GM12878 (cell line): Measurements from ENCODE around the gene FAM13C. TPM values are rescaled to one million over a fixed set of nuclear protein-coding genes. Genes with fewer than 3 reads are reported as not detected.

Experiments used
- ATAC-seq: fragments of 200-7000 bp; cut with Tn5 transposase; 3 replicates; pipeline ENCODE4 v1.9.1; 2020; ENCODE audit warnings: mild to moderate bottlenecking, moderate library complexity
- BruUV-seq: library from RNA; stranded (reverse); fragments of 400-500 nt; replicated peaks from 2 replicates; lab custom pipeline; 2021; lab: Mats Ljungman, UMichigan
- CTCF ChIA-PET: fragments of 300-600 bp; sonication (Branson Sonifier 250); formaldehyde crosslinking; extraction: SDS; loops from one replicate; lab custom pipeline; 2021; ENCODE audit warnings: inconsistent platforms; lab: Yijun Ruan, JAX
- POLR2A ChIA-PET: fragments of 350-600 bp; formaldehyde crosslinking; extraction: SDS; loops from one replicate; lab custom pipeline; 2021; ENCODE audit warnings: inconsistent platforms; lab: Charles Lee
- RAD21 ChIA-PET: fragments of 300-600 bp; sonication (Branson Sonifier 250); formaldehyde crosslinking; loops from one replicate; lab custom pipeline; 2023; ENCODE audit warnings: antibody characterized with exemption; ENCODE audit not compliant: unreplicated experiment; lab: Charles Lee
- SMC1A ChIA-PET: fragments of 300-600 bp; sonication (Branson Sonifier 250); formaldehyde crosslinking; loops from one replicate; lab custom pipeline; 2023; ENCODE audit not compliant: unreplicated experiment, uncharacterized antibody; lab: Charles Lee
- DNase-seq: peaks from one replicate; pipeline ENCODE4 v3.0.0-alpha.2; 2011; ENCODE audit warnings: low read depth, low spot score
- FAIRE-seq: peaks from 3 replicates; lab custom pipeline; 2011; peaks lifted over from hg19 to GRCh38; lab: Jason Lieb, UNC
- H2AFZ ChIP-seq: 2 replicates; pipeline ENCODE4 v1.6.0; 2011; ENCODE audit warnings: low read depth, low read length, control low read depth; ENCODE audit not compliant: control insufficient read depth
- H3K27ac ChIP-seq: 2 replicates; pipeline ENCODE4 v1.5.1; 2011; ENCODE audit warnings: control low read depth; ENCODE audit not compliant: control insufficient read depth, insufficient read depth
- H3K27me3 ChIP-seq, 2 experiments: replicated peaks in 1 of 2; 2 replicates each; pipeline versions ENCODE4 v1.6.0 to v1.6.1; 2011; ENCODE audit warnings: low read length in 1 of 2; ENCODE audit not compliant: control insufficient read depth in 2 of 2, insufficient read depth in 2 of 2
- H3K36me3 ChIP-seq, 2 experiments: 2 replicates each; pipeline ENCODE4 v1.5.1; 2011; ENCODE audit warnings: low read length in 1 of 2; ENCODE audit not compliant: control insufficient read depth in 2 of 2, insufficient read depth in 2 of 2
- H3K4me1 ChIP-seq: 2 replicates; pipeline ENCODE4 v1.6.1; 2011; ENCODE audit warnings: mild to moderate bottlenecking, low read length, moderate library complexity, mixed read lengths; ENCODE audit not compliant: control insufficient read depth, insufficient read depth
- H3K4me2 ChIP-seq: 2 replicates; pipeline ENCODE4 v1.6.0; 2011; ENCODE audit warnings: control low read depth; ENCODE audit not compliant: control insufficient read depth, insufficient read depth
- H3K4me3 ChIP-seq: fragments of 200-600 bp; sonication (generic); 2 replicates; pipeline ENCODE4 v1.5.1; 2016
- H3K79me2 ChIP-seq: 2 replicates; pipeline ENCODE4 v1.6.0; 2011; ENCODE audit warnings: low read length; ENCODE audit not compliant: control insufficient read depth, insufficient read depth
- H3K9ac ChIP-seq: 2 replicates; pipeline ENCODE4 v1.8.0; 2011; ENCODE audit warnings: low read length, control low read depth, mixed read lengths; ENCODE audit not compliant: control insufficient read depth, insufficient read depth
- H3K9me3 ChIP-seq: replicated peaks from 3 replicates; pipeline ENCODE4 v1.5.1; 2011; ENCODE audit warnings: mild to moderate bottlenecking, low read length; ENCODE audit not compliant: control insufficient read depth, insufficient read depth
- H4K20me1 ChIP-seq: 2 replicates; pipeline ENCODE4 v1.6.0; 2011; ENCODE audit not compliant: control insufficient read depth, insufficient read depth
- ATF7 ChIP-seq: fragments of 450-650 bp; IDR thresholded peaks from 2 replicates; pipeline ENCODE4 v1.6.1; 2016; ENCODE audit warnings: low read depth, mild to moderate bottlenecking
- PAX5 ChIP-seq: IDR thresholded peaks from 2 replicates; pipeline ENCODE4 v1.6.1; 2011; ENCODE audit warnings: low read depth, low read length, borderline replicate concordance
- WGBS: methylation state at CpG from one replicate; pipeline ENCODE4 v1.1.6; 2016; ENCODE audit warnings: low lambda C conversion rate; ENCODE audit not compliant: insufficient replicate concordance, insufficient coverage; ENCODE audit errors: missing lambda C conversion rate; 5-methylcytosine and 5-hydroxymethylcytosine counted together
- in situ Hi-C: fragments of 300-500 bp; cut with MboI; formaldehyde crosslinking; loops from 9 replicates; pipeline ENCODE4 v1.14.3; 2018; ENCODE audit warnings: mixed read lengths
- intact Hi-C: fragments of 100-400 bp; cut with micrococcal nuclease; formaldehyde crosslinking; loops from one replicate; pipeline ENCODE4 v1.14.2; 2022; ENCODE audit not compliant: unreplicated experiment
- polyA plus RNA-seq, 11 experiments: library from polyadenylated mRNA; depleted of rRNA in 4 of 11; unstranded in 6 of 11; stranded (reverse) in 5 of 11; fragments of >200 nt; fragmentation: Nextera tagmentation in 4 of 11; fragmentation: Illumina TruSeq in 1 of 11; extraction: Ambion mirVana in 4 of 11; extraction: Trizol in 1 of 11; gene quantifications; 1 replicate in 1 of 11; 2 replicates in 10 of 11; pipeline versions ENCODE4 v1.2.1 to v1.2.3, GENCODE V29; 2011 to 2016; ENCODE audit warnings: inconsistent platforms in 2 of 11, missing spikeins in 2 of 11, low read depth in 1 of 11
- total RNA-seq, 4 experiments: library from RNA; depleted of rRNA in 3 of 4; stranded (reverse); fragments of >200 nt in 3 of 4; fragmentation: Illumina TruSeq in 1 of 4; extraction: Trizol in 1 of 4; gene quantifications; 2 replicates each; pipeline versions ENCODE4 v1.2.1 to v1.2.3, GENCODE V29; 2013 to 2021
- TF ChIP-seq, protein P1 (sequence below): IDR thresholded peaks from 2 replicates; pipeline ENCODE4 v1.6.1; 2012; ENCODE audit warnings: low read depth, low read length, improper control_type of control experiment

FAM13C gene
- total and polyA plus RNA-seq, 10 of the 15 experiments (the other 5 are each of a cell fraction or from before 2014, with no cell fraction given) = 0.04 to 0.31 (median 0.13) TPM; not detected in 5

DNA sequence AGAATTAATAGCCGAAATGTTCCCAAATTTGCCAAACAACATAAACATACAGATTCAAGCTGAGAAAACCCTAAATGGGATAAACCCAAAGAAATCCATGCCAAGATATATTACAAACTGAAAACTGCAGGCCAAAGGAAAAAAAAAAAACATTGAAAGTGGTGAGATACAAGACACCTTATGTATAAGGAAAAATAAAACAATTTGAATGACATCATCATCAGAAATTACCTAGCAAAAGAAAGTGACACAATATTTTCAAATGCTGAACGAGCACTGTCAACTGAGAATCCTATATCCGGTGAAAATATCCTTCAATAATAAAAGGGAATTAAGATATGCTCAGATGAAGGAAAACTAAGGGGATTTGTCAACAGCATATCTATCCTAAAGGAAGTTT is 119.4 kb downstream of the FAM13C start:
- Histone ChIP-seq H3K79me2 (no peaks in the 10 kb centered on the region), H3K4me2 (no peak overlapping the region), H3K27ac (no peak overlapping the region)
- 29% methylated on average over 3 of the region's 3 CpGs for WGBS
- FAIRE-seq = peak; percentile 18
- ATAC-seq = no peak
- DNase-seq = no peak
- SMC1A ChIA-PET = interaction anchor here (1.0 kb wide), 1 partner anchor 48 kb away, joined by 3 read pairs; no protein-coding TSS in a partner anchor
- RAD21 ChIA-PET = no interaction called here
- TF ChIP-seq ATF7 = peak; percentile 52; the same call in 1 of the 2 replicates
- TF ChIP-seq PAX5 = no peak
- TF ChIP-seq, all 136 proteins: peak for 1
- Histone ChIP-seq H3K27me3 (no peaks in the 10 kb centered on the region), H2AFZ (no peak overlapping the region), H3K4me3 (no peak overlapping the region), H4K20me1 (no peaks in the 10 kb centered on the region), H3K4me1 (no peaks in the 10 kb centered on the region), H3K36me3 (no peaks in the 10 kb centered on the region), H3K9ac (no peak overlapping the region), H3K9me3 (no peaks in the 10 kb centered on the region)
- ChIA-PET POLR2A (no interaction called here), CTCF (interaction anchor here (0.9 to 1.1 kb wide), 3 partner anchors 48 to 291 kb away, joined by 3 to 4 read pairs (median 3); no protein-coding TSS in a partner anchor)
- no TSS peak for BruUV-seq
- intact Hi-C loops (loop anchor here (5.0 to 10.0 kb wide), 2 partner anchors 222 to 339 kb away; no protein-coding TSS in a partner anchor), in situ Hi-C loops (loop anchor here (5.0 kb wide), 1 partner anchor 291 kb away; no protein-coding TSS in a partner anchor)

GRCh38 chr10:59242057-59242456 is 120.3 kb downstream of the FAM13C start:
- no peaks in the 10 kb centered on the region for H3K36me3 ChIP-seq
- WGBS = 72% methylated on average over 1 of the region's 1 CpG
- H4K20me1 ChIP-seq = no peaks in the 10 kb centered on the region
- ATAC-seq (no peak), FAIRE-seq (no peak), DNase-seq (no peak)
- H3K9ac ChIP-seq = no peak overlapping the region
- intact Hi-C loops = loop anchor here (5.0 to 10.0 kb wide), 2 partner anchors 223 to 340 kb away; no protein-coding TSS in a partner anchor
- ChIA-PET RAD21 (no interaction called here), CTCF (interaction anchor here (0.6 to 0.9 kb wide), 2 partner anchors 49 to 380 kb away, joined by 3 read pairs; no protein-coding TSS in a partner anchor), POLR2A (no interaction called here), SMC1A (no interaction called here)
- no peak overlapping the region for H3K4me2 ChIP-seq
- no peak overlapping the region for H3K27ac ChIP-seq
- no peaks in the 10 kb centered on the region for H3K9me3 ChIP-seq
- no peaks in the 10 kb centered on the region for H3K79me2 ChIP-seq
- no peak overlapping the region for H2AFZ ChIP-seq
- BruUV-seq = no TSS peak
- H3K4me3 ChIP-seq = no peak overlapping the region
- TF ChIP-seq, protein P1, sequence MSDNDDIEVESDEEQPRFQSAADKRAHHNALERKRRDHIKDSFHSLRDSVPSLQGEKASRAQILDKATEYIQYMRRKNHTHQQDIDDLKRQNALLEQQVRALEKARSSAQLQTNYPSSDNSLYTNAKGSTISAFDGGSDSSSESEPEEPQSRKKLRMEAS = no peak
- H3K27me3 ChIP-seq = no peaks in the 10 kb centered on the region
- H3K4me1 ChIP-seq = no peaks in the 10 kb centered on the region
- in situ Hi-C loops = loop anchor here (5.0 kb wide), 1 partner anchor 290 kb away; no protein-coding TSS in a partner anchor
